ENCODE results near the gene MARS1.
A peak's percentile ranks its signal among the peaks of the same experiment; 100 is the strongest.
"Not testable (repeated sequence)": the region's sequence is repeated elsewhere in the genome, so short reads cannot be mapped to it uniquely, and the experiment has no call there.

The MARS1 gene

DNA sequence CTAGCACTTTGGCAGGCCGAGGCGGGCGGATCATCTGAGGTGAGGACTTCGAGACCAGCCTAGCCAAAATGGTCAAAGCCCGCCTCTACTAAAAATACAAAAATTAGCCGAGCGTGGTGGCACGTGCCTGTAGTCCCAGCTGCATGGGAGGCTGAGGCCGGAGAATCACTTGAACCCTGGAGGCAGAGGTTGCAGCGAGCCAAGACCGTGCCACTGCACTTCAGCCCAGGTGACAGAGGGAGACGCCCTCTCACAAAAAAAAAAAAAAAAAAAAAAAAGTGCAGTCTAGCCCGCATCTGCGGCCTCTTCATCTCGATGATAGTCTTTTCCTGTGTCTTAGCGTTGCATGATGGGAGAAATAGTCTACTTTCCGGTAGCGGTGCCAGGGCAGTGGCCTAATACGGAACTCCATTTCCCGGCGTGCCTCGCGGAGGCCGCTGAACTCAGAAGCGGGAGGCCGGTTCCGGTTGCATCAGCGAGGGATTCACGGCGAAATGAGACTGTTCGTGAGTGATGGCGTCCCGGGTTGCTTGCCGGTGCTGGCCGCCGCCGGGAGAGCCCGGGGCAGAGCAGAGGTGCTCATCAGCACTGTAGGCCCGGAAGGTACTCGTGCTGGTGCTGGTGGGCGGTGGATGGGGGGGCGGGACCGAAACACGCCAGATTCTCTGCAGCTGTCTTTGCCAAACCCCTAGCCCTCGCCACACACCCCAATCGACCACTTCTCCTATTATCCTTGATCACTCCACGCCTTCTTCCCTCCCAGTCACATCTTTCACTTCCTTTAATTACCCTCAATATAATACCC, at the start of gene MARS1:
Gene MARS1 (plus strand): TSS at position 472 of the 805 bp plus-strand sequence. CDS start 23 bp downstream, at position 495.
- DNase-seq (ENCODE audit: low read depth in 2 of 2): peak; percentile 81 to 88

DNA sequence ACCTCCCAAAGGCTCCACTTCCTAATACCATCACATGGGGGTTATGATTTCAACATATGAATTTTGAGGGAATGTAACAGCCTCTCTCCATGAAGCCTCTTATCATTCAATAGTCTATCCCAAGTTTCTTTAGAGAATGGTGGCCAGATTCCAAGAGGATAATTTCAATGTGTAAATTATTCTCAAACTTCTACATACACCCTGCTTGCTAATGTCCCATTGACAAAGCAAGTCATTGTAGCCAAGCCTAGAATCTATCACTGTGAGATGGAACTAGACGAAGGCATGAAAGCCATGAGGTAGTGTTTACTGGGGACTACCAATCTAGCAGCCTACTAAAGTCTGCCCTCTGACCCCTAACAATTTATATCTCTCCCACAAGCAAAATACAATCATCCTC, 49.5 kb upstream of the MARS1 start:
- no peak for DNase-seq (ENCODE audit: low read depth in 2 of 2)

DNA sequence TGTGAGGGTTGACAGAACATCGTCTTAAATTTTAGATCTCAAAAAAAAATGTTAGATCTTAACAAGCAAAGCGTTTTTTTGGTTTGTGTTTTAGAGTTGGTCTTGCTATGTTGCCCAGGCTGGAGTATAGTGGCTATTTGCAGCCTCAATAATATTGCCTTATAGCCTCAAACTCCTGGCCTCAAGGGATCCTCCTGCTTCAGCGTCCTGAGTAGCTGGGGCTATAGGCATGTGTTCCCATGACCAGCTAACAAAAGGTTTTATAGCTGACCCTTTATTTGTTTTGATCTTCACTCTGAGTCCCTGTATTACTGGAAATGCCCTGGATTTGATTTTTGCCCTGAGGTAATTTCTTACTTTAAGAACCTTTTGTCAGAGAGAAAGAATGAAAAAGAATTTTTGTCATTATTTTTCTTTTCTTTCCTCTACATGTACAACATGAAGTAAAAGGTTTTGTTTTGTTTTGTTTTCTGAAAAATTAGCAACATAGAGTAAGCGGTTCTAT, 48.1 kb upstream of the MARS1 start:
- no peak for DNase-seq (ENCODE audit: low read depth in 2 of 2)

DNA sequence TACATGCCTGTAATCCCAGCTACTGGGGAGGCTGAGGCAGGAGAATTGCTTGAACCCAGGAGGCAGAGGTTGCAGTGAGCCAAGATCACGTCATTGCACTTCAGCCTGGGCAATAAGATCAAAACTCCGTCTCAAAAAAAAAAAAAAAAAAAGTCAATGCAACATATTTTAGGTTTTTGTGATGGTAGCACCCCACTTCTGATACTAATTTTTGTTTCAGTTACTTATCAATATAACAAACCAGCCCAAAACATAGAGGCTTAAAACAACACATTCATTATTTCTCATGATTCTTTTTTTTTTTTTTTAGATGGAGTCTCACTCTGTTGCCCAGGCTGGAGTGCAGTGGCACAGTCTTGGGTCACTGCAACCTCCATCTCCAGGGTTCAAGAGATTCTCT, 46.5 kb upstream of the MARS1 start:
- not testable (repeated sequence) for DNase-seq (ENCODE audit: low read depth in 2 of 2)

DNA sequence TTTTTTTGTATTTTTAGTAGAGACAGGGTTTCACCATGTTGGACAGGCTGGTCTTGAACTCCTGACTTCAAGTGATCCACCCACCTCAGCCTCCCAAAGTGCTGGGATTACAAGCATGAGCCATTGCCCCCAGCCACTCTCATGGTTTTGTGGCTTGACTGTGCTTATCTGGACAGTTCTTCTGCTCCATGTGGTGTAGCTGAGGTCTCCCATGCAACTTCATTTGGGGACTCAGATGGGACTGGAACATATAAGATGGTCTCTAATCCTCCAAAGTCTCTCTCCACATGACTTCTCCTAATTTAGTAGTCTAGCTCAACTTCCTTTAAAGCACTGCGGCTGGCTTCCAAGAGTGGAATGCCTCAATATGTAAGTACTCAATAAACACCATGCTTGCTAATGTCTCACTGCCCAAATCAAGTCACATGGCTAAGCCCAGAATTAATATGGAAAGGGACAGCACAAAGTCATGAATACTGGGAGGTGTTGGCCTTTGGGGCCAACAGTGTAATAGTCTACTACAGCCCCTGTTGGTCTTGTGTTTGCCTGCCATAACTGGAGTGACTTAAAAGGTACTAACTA, 45.9 kb upstream of the MARS1 start:
- no peak for DNase-seq (ENCODE audit: low read depth in 2 of 2)

DNA sequence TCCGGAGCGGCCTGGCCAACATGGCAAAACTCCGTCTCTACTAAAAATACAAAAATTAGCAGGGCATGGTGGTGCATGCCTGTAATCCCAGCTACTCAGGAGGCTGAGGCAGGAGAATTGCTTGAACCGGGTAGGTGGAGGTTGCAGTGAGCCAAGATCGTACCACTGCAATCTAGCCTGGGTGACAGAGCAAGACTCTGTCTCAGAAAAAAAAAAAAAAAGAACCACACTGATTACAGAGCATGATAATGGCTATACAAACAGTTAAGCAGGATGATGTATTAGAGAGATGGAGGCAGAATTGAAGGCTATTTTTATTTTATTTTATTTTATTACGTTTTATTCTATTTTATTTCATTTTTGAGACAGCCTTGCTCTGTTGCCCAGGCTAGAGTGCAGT, 43.5 kb upstream of the MARS1 start:
- not testable (repeated sequence) for DNase-seq (ENCODE audit: low read depth in 2 of 2)

DNA sequence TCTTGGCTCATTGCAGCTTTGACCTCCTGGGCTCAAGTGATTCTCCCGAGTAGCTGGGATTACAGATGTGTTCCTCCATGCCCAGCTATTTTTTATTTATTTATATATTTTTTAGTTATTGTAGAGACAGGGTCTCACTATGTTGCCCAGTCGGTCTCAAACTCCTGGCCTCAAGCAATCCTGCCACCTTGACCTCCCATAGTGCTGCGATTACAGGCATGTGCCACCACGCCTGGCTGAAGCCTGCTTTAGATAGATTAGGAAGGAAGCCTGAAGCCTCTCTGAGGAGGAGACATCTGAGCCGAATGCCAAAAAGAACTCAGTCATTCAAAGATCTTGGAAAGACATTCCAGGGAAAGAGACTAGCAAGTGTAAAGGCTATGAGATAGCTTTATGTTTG, 43.1 kb upstream of the MARS1 start:
- DNase-seq (ENCODE audit: low read depth in 2 of 2): no peak

DNA sequence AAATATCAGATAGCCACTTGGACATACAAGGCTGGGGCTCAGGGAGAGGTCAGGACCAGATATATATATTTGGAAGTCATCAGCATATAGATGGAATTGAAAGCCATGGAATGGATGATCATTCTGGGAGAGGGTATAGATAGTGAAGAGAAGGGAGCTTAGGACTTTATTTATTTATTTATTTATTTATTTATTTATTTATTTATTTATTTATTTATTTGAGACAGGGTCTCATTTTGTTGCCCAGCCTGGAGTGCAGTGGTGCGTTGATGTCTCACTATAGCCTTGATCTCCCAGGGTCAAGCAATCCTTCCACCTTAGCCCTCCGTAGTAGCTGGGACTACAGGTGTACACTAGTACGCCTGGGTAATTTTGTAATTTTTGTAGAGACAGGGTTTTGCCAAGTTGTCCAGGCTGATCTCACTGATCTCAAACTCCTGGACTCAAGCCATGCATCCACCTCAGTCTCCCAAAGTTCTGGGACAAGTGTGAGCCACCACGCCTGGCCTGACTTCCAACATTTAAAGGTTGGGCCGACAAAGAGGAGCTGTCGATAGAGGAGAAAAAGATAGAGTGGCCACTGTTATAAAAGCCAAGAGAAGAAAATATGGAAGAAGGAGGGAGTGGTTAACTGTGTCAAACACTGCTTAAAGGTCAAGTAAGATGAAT, 41.4 kb upstream of the MARS1 start:
- DNase-seq (ENCODE audit: low read depth in 2 of 2): no peak

DNA sequence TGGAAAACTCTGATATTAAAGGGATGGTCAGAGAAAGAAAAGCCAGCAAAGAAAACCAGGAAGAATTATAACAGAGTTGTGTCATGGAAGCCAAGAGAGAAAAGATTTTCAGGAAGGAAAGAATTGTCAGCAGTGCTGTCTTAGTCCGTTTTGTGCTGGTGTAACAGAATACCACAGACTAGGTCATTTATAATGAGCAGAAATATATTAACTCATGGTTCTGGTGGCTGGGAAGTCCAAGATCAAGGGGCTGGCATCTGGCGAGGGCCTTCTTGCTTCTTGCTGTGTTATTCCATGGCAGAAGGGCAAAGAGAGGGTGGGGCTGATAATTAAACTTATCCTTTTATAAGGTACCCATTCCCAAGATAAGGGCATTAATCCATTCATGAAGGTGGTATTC, 39.2 kb upstream of the MARS1 start:
- DNase-seq (ENCODE audit: low read depth in 2 of 2): no peak

DNA sequence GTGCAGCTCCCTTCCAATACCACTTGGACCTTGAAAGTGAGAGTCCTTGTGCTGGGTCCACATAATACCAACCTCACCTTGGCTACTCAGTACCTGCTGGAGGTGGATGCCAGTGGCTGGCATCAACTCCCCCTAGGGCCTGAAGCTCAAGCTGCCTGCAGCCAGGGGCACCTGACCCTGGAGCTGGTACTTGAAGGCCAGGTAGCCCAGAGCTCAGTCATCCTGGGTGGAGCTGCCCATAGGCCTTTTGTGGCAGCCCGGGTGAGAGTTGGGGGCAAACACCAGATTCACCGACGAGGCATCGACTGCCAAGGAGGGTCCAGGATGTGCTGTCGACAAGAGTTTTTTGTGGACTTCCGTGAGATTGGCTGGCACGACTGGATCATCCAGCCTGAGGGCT, 38.5 kb upstream of the MARS1 start:
- DNase-seq (ENCODE audit: low read depth in 2 of 2): no peak

DNA sequence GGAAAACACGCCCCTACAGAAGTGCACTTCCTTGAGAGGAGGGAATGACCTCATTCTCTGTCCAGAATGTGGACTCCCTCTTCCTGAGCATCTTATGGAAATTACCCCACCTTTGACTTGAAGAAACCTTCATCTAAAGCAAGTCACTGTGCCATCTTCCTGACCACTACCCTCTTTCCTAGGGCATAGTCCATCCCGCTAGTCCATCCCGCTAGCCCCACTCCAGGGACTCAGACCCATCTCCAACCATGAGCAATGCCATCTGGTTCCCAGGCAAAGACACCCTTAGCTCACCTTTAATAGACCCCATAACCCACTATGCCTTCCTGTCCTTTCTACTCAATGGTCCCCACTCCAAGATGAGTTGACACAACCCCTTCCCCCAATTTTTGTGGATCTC, 37.8 kb upstream of the MARS1 start:
- no peak for DNase-seq (ENCODE audit: low read depth in 2 of 2)

DNA sequence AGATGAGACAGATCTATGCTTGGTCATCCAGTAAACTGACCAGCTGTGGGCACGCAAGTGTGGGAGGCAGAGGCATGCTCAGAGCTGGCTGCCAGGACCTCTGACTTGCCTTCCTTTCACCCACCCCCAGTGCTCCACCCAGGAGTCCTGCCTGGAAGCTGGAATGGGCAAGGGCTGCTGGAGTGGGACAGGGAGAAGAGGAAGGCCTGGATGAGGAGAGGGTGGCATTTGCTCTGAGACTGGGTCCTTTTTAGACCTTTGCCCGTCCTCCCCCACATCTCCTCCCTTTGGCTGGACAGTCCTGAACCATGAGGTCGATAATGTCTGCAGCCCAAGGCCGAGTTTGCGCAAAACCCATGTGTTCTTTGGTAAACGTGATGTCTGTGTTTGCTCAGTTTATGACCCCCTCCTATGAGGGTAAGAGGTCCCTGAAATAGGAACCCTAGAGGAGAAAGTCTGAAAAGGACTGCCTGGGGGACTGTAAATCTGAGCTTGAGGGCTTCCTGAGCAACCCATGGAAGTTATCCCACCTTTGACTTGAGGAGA, 36.6 kb upstream of the MARS1 start:
- no peak for DNase-seq (ENCODE audit: low read depth in 2 of 2)

DNA sequence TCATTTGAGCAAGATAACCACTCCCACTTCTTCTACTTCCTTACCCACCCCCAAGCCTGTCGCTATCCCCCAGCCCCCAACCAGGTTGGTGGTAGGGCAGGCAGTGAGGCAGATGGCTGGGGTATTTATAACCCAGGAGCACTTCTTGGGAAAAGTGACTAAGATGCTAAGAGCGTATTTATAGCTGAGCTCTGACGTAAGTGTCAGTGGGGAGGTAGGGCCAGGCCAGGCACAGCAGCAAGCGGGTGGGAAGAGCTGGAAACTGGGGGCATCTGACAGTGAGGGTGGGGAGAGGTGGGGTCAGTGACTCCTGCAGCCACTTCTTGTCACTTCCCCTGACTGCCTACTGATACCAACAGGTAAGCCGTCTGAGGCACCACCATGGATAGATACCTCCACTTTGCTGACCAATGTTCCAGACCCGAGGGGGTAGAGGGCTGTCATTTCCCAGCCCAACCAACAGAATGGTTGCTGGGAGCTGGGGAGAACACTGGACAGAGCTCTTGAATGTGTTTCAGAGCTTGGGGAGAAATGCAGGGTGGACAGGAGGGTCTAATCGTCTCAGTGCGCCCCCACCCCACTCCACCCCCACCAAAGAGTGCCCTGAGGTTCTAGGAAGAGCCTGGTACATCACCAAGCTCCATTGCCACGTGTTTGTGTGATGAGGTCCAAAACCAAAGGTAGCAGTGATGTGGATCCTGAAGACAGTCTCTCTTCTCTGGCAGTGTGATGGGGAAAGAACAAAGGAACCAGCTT, 35.5 kb upstream of the MARS1 start:
- no peak for DNase-seq (ENCODE audit: low read depth in 2 of 2)

DNA sequence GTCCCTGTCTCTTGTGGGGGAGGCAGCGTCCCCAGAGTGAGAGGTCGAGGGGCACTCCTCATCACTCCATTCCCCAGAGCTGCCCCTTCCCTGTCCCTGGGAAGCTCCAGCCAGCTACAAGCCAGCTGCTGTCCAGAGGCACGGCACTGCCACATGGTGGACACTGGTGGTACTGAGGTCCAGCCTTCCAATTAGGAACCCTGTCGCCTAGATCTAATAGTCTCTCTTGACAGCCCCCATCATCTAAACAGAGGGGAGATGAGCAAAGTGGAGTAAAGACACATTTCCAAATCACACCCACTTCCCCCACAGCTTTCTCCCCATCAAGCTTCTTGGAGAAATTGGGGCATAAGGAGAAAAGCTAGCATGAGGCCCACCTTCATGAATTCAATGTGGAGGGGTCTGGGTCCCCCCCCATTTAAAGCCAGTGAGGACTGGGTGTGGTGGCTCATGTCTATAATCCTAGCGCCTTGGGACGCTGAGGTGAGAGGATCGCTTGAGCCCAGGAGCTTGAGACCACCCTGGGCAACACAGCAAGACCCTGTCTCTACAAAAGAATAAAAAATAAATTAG, 34.8 kb upstream of the MARS1 start:
- no peak for DNase-seq (ENCODE audit: low read depth in 2 of 2)

DNA sequence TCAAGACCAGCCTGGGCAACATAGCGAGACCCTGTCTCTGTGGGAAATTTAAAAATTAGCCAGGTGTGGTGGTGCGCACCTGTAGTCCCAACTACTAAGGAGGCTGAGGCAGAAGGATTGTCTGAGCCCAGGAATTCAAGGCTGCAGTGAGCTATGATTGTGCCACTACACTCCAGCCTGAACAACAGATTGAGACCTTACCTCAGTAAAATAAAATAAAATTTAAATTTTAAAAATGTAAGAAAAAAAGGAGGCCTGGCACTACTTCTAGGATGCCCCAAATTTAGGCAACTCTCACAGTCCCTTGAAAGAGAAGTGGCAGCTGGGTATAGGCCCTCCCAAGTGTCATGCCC, 33.7 kb upstream of the MARS1 start:
- no peak for DNase-seq (ENCODE audit: low read depth in 2 of 2)

DNA sequence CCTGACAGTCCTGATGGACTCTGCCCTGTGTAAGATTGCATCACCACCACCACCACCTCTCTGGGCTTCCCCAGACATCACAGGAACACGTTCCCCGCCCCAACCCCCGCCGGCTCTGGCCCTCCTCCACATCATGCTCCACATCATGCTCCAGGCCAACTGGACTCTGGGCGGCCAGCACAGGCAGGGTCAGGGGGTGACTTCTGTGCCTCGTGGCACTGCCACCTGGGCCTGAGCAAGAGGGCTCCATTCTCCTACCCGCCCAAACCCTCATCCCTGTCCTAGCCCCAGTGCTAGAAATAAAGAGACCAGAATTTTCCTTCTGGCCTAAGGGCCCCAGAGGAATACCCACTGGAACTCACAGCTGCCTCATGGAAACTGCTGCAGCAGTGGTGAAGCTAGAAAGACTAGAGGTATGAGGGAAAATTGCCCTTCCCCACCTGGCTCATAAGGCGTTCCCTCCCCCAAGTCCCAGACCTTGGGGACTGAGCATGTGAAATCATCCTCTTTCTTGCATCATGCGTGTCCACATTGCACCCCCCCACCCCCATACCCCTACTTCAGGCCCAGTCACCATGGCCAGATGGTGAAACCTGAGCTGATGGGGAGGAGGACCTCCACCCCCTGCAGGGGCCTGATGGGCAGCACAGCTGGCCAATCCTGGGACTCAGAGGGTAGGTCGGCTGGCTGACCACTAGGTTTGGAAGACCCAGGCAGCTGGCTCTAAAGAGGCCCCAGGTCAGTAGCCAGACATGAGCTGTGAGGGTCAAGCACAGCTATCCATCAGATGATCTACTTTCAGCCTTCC, 33.1 kb upstream of the MARS1 start, which contains the start of gene INHBE:
Gene INHBE (plus strand): TSS at position 742 of the 808 bp plus-strand sequence. CDS start 230 bp downstream, outside the sequence.
- DNase-seq (ENCODE audit: low read depth in 2 of 2): no peak

DNA sequence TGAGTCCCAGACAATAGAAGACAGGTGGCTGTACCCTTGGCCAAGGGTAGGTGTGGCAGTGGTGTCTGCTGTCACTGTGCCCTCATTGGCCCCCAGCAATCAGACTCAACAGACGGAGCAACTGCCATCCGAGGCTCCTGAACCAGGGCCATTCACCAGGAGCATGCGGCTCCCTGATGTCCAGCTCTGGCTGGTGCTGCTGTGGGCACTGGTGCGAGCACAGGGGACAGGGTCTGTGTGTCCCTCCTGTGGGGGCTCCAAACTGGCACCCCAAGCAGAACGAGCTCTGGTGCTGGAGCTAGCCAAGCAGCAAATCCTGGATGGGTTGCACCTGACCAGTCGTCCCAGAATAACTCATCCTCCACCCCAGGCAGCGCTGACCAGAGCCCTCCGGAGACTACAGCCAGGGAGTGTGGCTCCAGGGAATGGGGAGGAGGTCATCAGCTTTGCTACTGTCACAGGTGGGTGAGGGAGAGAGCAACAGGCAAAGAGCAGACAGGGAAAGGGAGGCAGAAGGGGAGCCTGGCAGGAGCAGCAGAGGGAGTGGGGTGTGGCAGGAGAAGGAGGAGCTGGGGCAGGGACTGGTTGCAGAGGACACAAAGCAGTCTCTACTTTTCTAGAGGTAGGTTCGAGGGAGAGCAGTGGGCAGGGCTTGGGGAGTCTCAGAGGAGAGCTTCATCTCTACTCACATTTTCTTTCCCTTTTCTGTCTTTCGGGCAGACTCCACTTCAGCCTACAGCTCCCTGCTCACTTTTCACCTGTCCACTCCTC, 32.3 kb upstream of the MARS1 start:
- no peak for DNase-seq (ENCODE audit: low read depth in 2 of 2)

DNA sequence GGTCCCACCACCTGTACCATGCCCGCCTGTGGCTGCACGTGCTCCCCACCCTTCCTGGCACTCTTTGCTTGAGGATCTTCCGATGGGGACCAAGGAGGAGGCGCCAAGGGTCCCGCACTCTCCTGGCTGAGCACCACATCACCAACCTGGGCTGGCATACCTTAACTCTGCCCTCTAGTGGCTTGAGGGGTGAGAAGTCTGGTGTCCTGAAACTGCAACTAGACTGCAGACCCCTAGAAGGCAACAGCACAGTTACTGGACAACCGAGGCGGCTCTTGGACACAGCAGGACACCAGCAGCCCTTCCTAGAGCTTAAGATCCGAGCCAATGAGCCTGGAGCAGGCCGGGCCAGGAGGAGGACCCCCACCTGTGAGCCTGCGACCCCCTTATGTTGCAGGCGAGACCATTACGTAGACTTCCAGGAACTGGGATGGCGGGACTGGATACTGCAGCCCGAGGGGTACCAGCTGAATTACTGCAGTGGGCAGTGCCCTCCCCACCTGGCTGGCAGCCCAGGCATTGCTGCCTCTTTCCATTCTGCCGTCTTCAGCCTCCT, 31.6 kb upstream of the MARS1 start:
- no peak for DNase-seq (ENCODE audit: low read depth in 2 of 2)

DNA sequence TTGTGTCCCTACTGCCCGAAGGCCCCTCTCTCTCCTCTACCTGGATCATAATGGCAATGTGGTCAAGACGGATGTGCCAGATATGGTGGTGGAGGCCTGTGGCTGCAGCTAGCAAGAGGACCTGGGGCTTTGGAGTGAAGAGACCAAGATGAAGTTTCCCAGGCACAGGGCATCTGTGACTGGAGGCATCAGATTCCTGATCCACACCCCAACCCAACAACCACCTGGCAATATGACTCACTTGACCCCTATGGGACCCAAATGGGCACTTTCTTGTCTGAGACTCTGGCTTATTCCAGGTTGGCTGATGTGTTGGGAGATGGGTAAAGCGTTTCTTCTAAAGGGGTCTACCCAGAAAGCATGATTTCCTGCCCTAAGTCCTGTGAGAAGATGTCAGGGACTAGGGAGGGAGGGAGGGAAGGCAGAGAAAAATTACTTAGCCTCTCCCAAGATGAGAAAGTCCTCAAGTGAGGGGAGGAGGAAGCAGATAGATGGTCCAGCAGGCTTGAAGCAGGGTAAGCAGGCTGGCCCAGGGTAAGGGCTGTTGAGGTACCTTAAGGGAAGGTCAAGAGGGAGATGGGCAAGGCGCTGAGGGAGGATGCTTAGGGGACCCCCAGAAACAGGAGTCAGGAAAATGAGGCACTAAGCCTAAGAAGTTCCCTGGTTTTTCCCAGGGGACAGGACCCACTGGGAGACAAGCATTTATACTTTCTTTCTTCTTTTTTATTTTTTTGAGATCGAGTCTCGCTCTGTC, 31.0 kb upstream of the MARS1 start:
- no peak for DNase-seq (ENCODE audit: low read depth in 2 of 2)
